ENCODE results near the gene SNAI3.

DNA sequence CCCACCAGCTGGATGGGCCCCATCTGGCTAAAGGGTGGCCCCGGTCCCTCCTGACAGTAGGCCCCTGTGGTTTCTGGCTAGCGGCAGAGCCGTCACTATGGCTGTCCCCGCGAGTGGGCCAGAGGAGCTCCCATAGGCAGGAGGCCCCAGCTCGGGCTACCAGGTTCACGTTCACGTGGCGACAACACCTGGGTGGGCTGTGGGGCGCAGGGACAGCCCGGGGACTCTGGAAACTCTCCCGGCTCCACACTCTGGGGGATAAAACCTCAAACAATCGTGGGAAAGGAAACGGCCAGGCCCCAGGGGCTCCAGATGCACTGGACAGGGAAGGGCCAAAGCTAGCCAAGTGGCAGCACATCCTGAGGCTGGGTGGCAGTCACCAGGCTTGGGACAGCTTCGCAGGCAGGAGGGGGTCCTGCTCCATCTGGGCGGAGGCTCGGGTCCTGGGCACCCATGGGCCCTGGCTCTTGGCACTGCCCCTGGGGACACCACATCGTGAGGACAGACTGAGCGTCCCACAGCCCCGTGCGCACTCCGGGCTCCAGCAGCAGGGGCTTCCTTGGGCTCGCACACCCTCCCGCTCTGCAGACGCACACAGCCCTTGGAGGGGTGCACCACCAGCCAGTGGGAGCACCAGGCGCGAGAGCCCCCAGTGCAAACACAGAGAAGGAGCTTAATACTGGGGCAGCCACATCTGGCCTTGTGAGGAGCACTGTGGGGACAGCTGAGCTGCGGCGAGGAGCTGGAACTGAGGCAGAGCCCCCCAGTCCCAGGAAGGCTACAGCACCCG, 15.5 kb upstream of the SNAI3 start:
- TF ChIP-seq, protein P1, sequence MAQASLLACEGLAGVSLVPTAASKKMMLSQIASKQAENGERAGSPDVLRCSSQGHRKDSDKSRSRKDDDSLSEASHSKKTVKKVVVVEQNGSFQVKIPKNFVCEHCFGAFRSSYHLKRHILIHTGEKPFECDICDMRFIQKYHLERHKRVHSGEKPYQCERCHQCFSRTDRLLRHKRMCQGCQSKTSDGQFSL (CRISPR knock-in tag; IDR thresholded peaks at IDR 0.05): no peak
- TF ChIP-seq, protein P1 (tag; IDR thresholded peaks at IDR 0.05): no peak
- TF ChIP-seq NFE2 (IDR thresholded peaks at IDR 0.05; ENCODE audit: low read depth) (no peak), POLR2A (conservative IDR thresholded peaks at IDR 0.05) (no peak), POLR2AphosphoS5 (IDR thresholded peaks at IDR 0.05; ENCODE audit: control insufficient read depth, insufficient read depth, low read depth, low read length) (no peak), SMARCB1 (IDR thresholded peaks at IDR 0.05; ENCODE audit: insufficient read length, low read depth) (no peak), YBX1 (IDR thresholded peaks at IDR 0.05) (no peak)
- TF ChIP-seq, protein P2, sequence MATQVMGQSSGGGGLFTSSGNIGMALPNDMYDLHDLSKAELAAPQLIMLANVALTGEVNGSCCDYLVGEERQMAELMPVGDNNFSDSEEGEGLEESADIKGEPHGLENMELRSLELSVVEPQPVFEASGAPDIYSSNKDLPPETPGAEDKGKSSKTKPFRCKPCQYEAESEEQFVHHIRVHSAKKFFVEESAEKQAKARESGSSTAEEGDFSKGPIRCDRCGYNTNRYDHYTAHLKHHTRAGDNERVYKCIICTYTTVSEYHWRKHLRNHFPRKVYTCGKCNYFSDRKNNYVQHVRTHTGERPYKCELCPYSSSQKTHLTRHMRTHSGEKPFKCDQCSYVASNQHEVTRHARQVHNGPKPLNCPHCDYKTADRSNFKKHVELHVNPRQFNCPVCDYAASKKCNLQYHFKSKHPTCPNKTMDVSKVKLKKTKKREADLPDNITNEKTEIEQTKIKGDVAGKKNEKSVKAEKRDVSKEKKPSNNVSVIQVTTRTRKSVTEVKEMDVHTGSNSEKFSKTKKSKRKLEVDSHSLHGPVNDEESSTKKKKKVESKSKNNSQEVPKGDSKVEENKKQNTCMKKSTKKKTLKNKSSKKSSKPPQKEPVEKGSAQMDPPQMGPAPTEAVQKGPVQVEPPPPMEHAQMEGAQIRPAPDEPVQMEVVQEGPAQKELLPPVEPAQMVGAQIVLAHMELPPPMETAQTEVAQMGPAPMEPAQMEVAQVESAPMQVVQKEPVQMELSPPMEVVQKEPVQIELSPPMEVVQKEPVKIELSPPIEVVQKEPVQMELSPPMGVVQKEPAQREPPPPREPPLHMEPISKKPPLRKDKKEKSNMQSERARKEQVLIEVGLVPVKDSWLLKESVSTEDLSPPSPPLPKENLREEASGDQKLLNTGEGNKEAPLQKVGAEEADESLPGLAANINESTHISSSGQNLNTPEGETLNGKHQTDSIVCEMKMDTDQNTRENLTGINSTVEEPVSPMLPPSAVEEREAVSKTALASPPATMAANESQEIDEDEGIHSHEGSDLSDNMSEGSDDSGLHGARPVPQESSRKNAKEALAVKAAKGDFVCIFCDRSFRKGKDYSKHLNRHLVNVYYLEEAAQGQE (IDR thresholded peaks at IDR 0.05; ENCODE audit: borderline replicate concordance): no peak
- TF ChIP-seq, protein P2 (CRISPR knock-in tag; IDR thresholded peaks at IDR 0.05; ENCODE audit: low read depth): no peak

All from K562 (cell line).